HepG2 (cell line): Measurements from ENCODE around the gene ATP6V0D1. TPM values are rescaled to one million over a fixed set of nuclear protein-coding genes. Genes with fewer than 3 reads are reported as not detected.
A peak's percentile ranks its signal among the peaks of the same experiment; 100 is the strongest.

Source experiments
- BORCS8-MEF2B ChIP-seq: sonication (generic); formaldehyde crosslinking; IDR thresholded peaks from 2 replicates; pipeline ENCODE4 v1.8.0; 2022; ENCODE audit warnings: mild to moderate bottlenecking, missing genetic modification reagents
- ETV6 ChIP-seq: sonication (generic); formaldehyde crosslinking; conservative IDR thresholded peaks from 2 replicates; pipeline ENCODE4 v1.4.0; 2020; ENCODE audit warnings: missing genetic modification reagents
- MIXL1 ChIP-seq: IDR thresholded peaks from 2 replicates; pipeline ENCODE4 v1.6.1; 2016
- POLR2AphosphoS2 ChIP-seq: IDR thresholded peaks from 2 replicates; pipeline ENCODE4 v1.6.1; 2011; ENCODE audit warnings: low read depth, low read length, improper control_type of control experiment
- SKIL ChIP-seq: sonication (generic); formaldehyde crosslinking; IDR thresholded peaks from 2 replicates; pipeline ENCODE4 v1.8.0; 2022; ENCODE audit warnings: missing genetic modification reagents, mild to moderate bottlenecking, moderate library complexity, borderline replicate concordance
- THRA ChIP-seq: sonication (generic); formaldehyde crosslinking; IDR thresholded peaks from 2 replicates; pipeline ENCODE4 v1.4.0; 2020; ENCODE audit warnings: missing genetic modification reagents, borderline replicate concordance
- ZBTB4 ChIP-seq: sonication (generic); formaldehyde crosslinking; IDR thresholded peaks from 2 replicates; pipeline ENCODE4 v1.4.0; 2020; ENCODE audit warnings: missing genetic modification reagents, mild to moderate bottlenecking, borderline replicate concordance
- ZIK1 ChIP-seq: sonication (generic); formaldehyde crosslinking; IDR thresholded peaks from 2 replicates; pipeline ENCODE4 v1.5.0; 2020; ENCODE audit warnings: mild to moderate bottlenecking, low read depth, missing genetic modification reagents, borderline replicate concordance
- ZNF124 ChIP-seq: sonication (generic); formaldehyde crosslinking; IDR thresholded peaks from 2 replicates; pipeline ENCODE4 v1.4.0; 2020; ENCODE audit warnings: missing genetic modification reagents
- ZNF318 ChIP-seq: sonication (generic); formaldehyde crosslinking; IDR thresholded peaks from 2 replicates; pipeline ENCODE4 v1.4.0; 2020; ENCODE audit warnings: mild to moderate bottlenecking, missing genetic modification reagents
- polyA plus RNA-seq, 8 experiments: library from polyadenylated mRNA; depleted of rRNA in 3 of 8; stranded (reverse) in 7 of 8; unstranded in 1 of 8; fragments of >200 nt; fragmentation: Illumina TruSeq in 4 of 8; extraction: Trizol in 4 of 8; gene quantifications; 2 replicates each; pipeline versions ENCODE4 v1.2.1 to v1.2.3, GENCODE V29; 2011 to 2016; ENCODE audit warnings: low read depth in 4 of 8, missing spikeins in 1 of 8, mixed read lengths in 1 of 8; ENCODE audit not compliant: insufficient read depth in 1 of 8
- total RNA-seq, 5 experiments: library from RNA; depleted of rRNA; stranded (reverse); fragments of >200 nt; fragmentation: Illumina TruSeq; extraction: Trizol; gene quantifications; 2 replicates each; pipeline ENCODE4 v1.2.3, GENCODE V29; 2016; ENCODE audit warnings: low read depth in 1 of 5

The ATP6V0D1 gene
- total and polyA plus RNA-seq, 2 of the 13 experiments (the other 11 are each of a cell fraction or from before 2014, with no cell fraction given): 51.1 to 61.3 TPM

GRCh38 chr16:67528870-67529581 is 48.1 kb upstream of the ATP6V0D1 start (continued):
- TF ChIP-seq ZNF124 (CRISPR knock-in tag): no peak
- TF ChIP-seq ZIK1 (CRISPR knock-in tag): 0 out of 2 replicates have a peak, but pooled peaks have one; percentile 5
- no peak for TF ChIP-seq ZBTB4 (CRISPR knock-in tag)
- no peak; the same call in 1 of the 2 replicates for TF ChIP-seq THRA (CRISPR knock-in tag)
- no peak for TF ChIP-seq POLR2AphosphoS2
- TF ChIP-seq BORCS8-MEF2B (CRISPR knock-in tag): peak; percentile 63
- TF ChIP-seq MIXL1: no peak
- no peak for TF ChIP-seq ZNF318 (CRISPR knock-in tag)
- no peak for TF ChIP-seq SKIL
- no peak; the same call in 1 of the 2 replicates for TF ChIP-seq ETV6 (CRISPR knock-in tag)
